Stimulated activated CD8-positive, alpha-beta memory T cell treated with anti-CD3 and anti-CD28 coated beads, Interleukin-4, amount 100 ng/mL, for 1 hour (primary cell): Measurements from ENCODE around the gene VILL.

ENCODE experiments used
- DNase-seq, 2 donors: peaks; one replicate each; pipeline ENCODE4 v3.0.0-alpha.2; 2020; ENCODE audit warnings: low read depth in 2 of 2, low spot score in 1 of 2

The VILL gene

DNA sequence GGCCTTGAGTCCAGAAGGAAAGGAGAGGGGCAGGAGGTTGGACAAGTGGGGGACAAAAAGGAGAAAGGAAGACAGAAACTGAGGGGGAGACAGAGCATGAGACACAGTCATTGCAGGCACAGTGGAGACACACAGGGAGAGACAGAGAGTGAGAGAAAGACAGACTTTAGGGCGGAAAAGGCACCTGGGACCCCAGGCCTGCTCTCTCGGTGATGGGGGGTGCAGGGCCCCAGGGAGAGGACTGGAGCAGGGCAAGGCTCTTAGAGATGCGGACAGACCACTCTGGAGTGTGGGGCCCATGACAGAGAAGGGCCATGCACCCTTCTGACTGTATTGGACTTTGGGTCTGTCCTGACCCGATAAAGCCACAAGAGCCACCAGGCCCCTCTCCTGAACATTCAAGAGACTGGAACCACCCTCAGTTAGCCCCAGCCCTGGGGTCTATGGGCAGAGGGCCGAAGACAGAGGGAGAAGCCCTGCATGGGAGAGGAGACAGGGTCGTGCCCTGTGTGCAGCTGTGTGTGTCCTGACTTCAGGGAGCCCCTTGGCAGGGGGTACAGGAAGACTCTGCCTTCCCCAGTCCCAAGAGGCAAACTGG is 26.4 kb downstream of the VILL start:
- no peak for DNase-seq

DNA sequence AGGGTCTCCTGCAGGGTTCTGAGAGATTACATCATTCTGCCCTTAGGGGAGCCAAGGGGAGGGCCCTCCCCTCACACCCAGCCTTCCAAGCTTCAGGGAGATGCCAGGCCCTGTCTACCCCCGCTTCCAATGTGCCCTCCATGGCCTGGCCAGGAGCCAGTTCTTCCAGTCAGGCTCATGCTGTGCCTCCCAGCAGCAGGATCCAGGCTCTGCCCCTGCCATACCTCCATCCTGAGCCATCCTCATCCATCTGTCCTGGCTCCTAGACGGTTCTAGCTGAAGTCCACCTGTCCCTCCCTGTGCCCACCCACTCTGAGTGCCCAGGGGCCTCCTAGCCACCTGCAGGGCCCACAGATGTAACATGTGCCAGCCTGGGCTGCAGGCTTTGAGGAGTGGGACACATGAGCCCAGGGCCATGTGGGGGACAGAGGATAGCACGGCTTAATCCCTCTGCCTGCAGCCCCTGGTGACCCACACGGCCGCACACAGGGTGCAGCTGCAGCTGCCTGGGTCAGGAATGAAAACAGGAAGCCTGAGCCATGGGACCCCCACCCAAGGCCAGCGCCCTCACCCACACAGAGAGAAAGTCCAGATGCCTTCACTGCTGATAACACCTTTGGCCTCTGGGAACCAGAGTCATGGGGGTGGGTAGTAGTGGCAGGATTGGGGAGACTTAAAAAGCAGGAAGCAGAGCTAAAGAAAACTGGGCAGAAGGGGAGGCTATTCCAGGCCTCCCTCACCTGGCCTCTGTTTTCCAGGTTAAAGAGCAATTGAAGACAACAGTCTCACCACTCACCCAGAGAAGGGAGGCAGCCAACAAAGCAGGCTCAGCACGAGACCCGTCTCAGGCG is 27.1 kb downstream of the VILL start:
- no peak for DNase-seq

DNA sequence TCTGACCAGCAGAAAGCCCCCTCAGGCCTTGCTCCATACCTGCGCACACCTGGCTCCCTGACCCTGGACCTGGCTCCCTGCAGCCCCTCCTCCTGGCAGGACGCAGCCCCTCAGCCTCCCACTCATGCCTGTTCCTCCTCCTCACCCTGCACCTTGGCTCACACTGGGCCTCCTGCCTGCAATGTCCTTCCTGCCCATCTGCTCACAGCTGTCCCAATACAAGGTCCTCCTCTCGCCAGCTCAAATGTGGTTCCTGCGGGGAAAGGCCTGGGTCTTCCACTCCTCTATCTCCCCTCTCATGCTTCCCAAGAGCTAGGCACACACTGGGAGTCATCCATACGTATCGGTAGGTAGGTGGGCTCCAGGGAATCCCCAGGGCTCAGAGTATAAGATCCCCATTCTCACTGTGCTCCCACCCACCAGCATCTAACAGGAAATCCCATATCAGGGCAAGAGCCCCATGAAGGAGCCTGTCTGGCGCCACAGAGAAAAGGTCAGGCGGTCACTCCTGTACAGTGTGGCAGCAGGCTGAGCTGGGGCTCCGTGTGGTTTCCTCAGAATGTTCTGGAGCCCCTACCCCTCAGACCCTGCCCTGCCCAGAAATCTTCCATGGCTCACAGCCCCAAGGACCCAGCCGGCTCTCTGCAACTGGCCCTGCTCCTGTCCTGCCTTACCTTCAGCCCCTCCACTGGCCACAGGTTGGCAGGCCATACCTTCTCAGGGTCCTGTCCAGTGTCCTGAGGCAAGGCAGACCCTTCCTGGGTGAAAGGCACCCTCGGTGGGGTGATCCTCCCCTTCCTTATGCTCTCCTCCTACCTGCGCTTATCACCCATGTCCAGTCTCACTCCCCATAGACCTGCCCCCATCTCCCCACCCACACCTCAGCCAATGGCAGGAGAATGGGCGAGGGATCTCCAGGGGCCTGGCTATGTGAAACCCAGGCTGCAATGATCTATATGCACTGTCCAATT is 28.0 kb downstream of the VILL start:
- no peak for DNase-seq

DNA sequence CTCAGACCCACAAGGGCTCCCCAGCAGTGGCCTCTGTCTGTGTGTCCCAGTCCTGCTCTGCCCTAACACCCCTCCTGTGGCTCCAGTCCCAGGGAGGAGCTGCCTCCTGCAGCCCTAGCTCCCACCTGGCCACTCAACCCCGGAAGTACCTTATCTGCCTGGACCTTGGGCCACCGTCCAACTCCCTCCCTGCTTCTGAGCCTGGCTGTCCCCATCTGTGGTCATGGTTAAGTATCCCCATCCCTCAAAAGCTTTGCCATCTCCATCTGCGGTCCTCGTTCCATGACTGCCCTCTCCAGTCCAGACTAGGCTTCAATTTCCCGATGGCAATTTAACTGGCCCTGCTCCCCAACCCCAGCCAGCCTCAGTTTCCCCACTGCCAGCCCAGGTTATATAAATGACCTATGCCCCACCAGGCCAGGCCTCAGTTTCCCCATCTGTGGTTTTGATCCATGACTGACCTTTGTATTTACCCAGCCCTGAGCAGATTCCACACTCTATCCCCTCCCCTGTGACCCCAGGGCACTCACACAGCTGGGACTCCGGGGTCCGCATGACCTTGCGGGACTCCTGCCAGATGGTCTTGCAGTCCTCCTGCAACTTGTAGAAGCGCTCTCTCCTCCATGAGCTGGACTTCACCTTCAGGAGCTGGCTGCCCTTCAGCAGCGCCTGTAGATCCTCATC is 29.2 kb downstream of the VILL start:
- DNase-seq, result no peak

DNA sequence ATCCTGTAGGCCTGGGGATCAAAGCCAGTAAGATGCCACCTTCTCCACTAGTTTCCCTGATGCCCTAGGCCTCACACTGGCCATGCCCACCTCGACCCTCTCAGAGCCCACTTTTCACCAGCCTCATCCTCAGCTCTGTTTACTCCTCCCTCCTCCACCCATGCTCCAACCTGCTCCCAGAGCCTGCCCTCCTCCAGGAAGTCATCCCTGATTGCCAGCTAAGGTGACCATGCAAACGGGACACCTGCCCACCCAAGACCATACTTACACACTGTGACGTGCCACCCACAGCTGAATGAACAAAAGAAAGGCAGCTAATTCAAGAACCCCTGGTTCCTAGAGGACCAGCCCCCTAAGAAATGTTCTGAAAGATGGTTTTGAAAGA is 29.7 kb downstream of the VILL start:
- no peak for DNase-seq

DNA sequence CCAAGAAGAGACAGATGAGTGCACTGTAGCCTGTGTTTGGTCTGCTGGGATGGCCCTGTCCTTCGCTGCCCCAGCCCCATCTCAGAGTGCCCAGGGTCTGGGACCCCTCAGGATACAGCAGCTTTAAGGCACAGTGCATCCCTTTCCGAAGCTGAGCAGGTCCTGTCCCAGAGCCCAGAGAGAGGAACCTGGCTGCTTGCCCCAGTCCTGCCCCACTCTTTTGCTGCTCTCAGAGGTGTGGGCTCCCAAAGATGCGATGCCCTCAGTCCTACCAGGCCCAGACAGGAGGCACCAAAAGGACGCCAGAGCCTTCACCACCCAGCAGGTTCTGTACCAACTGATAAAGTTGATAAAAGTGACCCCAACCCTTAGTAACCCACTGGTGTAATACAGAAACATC is 30.6 kb downstream of the VILL start:
- DNase-seq, result no peak

DNA sequence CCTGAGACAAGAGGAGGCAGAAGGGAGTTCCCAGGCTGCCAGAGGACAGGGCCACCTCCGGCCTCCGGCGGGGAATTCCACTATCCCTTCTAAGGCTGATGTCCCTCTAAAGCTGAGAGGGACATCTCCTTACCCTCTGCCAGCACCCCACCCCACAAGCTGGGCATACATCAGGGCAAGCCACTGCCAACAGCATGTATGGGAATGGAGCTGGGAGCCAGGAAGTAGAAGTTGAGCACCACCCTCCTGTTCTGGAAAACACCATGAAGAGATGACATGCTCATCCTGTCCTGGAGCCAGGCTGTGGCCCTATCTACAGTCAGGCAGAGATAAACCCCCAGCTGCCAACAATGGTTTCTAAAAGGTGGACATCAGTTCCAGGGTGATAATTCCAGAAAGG is 31.7 kb downstream of the VILL start:
- no peak for DNase-seq

DNA sequence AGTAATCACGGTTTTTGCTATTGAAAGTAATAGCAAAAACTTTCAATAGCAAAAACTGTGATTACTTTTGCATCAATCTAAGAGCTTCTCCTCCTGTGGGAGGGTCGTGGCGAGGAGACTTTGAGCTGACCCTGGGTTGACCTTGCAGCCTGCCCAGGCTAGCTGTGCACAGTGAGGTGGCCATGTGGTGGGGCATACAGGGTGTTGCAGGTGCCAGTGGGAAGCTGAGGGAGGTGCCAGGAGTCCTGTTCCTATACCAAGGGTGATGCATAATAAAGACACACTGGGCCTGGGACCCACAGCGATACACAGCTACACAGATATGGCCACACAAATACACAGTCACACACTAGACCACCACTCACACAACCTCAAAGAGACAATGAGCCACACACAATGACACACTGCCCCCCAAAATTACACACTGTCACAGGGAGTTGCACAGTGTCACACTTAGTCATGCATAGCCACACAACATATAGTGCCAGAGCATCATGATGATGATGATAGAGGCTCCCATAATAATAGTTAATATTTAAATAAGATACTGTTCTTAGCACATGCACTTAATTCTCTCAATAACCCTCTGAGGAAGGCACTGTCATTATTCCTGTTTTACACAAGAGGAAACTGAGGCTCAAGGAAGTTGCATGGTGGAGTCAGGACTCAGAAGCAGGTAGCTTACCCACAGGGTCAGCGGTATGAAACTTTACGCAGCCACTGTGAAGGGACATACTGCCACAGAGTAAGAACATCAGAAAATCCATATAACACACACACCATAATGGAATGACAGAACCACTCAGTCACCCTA is 32.5 kb downstream of the VILL start:
- DNase-seq, result no peak

DNA sequence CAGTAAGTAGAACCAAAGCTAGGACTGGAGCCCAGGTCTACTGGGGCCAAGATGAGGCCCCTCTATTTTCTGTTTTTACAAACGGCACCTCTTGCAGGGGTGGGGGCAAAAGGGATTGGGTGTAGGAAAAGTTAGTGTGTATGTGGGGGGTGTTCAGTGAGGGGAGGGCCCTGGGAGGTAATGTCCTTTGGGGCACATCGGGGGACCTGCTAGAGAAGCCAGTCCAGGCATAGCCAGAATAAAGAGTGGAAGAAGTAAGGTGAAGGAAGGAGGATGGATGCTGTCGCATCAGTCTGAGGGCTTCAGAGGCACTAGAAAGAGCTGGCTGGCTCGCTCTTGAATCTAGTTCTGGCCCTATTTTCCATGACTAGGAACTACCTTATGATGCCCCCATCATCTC is 36.3 kb downstream of the VILL start:
- DNase-seq, result no peak

DNA sequence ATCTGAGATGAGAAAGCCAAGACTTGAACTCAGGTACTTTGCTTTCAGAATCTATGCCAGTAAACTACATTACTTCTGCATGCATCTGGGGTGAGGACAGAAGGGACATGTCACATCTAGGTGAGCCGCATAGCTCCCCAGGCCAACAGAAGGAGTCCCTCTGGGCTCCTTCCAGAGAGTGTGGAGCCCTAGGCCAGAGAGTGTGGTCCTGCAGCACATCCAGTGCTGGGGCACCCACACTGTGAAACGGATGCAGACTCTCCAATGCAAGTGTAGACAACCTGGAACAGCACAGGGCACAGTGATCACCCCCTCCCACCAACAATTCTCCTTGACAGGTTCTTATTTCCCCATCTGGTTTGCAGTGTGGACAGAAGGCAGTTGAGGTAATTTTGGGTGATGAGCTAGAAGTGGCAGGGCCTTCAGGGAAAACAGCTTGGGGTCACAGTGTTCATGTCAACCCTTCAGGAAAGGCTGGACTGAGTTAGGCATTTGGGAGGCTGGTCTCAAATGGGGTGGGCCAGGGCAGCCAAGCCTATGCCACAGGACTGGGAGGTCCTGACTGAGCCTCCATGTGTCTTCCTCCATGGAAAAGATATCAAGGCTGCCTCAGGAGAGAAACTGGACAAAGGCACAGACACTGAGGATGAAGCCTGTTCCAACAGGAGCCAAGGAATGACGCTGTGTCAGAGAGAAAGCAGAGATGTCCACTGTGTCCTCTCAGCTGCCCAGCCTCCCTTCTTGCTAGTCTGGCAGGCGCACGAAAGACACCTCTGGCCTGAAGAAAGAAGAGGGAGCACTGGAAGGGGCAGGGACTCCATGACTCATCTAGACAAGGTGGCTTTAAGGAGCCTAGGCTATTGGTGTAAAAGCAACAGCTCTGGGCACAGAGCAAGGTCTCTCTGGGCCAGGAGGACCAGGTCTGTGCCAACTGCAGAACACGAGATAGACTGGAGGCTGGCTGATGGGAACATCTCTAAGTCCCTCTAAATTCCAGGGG is 37.2 kb downstream of the VILL start:
- DNase-seq, result no peak

DNA sequence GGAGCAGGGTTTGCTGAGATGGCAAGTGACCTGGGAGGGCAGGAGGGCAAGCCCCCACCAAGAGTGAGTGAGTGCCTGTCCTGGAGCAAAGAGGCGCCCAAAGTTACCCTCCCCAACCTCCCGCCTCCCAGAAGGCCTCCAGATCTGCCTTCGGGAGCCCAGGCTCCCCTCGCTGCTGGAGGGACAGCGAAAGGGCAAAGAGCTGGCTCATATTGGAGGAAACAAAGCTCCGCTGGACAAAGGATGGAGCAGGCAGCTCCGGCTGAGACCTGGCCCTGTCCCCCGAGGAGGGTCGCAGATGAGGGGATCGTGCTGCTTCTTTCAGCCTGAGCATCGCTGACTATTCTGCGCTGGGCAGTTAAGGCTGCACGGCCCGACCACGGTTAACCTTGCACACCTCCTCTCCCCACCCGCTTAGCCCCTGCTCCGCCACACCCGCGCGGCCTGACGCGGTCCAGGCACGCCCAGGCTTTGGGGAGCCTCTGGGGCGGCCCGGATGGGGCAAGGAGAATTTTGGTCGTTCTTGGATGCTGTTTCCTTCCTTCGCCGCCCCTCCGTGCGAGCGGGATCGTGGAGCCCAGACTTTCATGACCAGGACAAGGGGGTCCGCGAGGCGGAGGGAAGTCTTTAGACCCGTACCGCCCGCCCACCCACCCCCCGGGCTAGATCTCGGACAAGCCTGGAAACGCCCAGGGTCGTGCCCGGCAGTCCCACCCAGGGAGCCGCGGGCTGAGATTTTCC is 38.2 kb downstream of the VILL start:
- DNase-seq, result no peak

DNA sequence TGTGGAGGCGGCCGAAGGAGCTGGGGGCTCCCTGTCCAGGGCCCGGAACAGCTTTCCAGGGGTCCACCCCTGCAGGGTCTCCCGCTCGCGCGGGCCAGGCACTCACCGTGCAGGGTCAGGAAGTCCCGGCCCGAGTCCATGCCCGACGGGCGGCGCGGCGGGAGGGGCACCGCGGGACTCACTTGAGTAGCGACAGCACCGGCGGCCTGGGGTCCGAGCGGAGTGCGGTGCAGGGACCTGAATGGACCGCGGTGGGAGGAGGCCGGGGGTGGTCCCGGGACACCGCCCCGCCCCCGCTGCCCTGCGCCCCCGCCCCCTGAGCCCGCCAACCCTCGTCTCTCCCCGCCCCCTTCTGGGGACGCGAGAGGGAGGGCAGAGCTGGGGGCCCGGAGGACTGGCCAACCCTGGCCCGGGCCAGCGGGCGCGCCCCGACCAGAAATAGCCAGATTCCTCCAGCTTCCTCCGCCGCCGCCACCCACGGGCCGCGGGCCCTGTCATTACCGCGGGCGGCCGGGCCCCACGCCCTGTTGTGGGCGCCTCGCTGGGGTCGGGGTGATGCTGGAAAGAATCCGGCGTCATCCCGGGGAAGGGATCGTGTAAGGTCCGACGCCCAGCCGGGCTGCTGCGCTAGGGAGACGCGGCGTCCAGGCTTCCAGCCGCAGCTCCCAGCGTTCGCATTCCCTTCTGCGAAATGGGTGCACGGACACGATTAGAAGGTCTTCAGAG is 39.0 kb downstream of the VILL start, which contains the start of gene PLCD1:
TSS of gene PLCD1 (minus strand) at position 243 of the 726 bp plus-strand sequence. CDS start at position 140, 103 bp downstream.
- no peak for DNase-seq

DNA sequence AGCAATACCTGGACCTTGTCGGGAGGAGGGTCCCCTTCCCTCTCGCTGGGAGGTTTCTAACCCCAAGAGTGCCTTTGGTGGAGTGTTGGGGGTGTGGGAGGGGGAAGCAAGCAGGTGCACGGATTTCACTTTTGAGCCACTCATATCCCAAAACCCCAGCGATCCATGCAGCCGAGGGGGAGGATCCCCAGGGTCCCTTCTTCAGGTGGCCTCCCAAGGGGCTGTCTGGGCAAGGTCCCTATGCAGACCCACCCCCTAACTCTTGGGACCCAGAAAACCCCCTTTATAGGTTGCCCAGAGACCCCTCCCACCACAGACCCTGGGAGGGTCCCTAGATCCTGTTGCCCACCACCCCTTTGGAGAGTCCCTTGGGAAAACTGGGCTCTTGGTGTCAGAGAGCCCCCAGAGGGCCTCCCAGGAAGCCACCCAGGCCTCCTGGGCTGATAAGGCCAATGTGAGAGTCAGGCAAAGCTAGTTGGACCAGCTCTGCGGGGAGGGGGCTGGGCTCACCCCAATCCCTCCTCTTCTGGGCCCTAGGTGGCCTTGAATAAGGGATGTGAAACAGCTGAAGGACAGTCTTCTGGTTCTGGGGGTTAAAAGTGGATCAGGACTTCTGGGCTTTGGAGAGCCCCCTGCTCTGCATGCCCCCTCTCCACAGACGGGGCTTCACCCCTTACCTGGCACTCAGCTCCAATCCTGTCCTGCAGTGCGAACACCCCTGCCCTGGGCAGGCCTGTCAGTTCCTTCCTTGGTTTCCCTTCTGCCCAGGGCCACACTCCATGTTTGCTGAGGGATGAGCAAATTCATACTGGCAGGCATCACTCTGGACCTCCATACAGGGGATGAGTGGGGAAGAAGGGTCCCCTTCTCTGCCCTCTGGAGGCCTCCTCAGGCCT is 39.8 kb downstream of the VILL start:
- no peak for DNase-seq

DNA sequence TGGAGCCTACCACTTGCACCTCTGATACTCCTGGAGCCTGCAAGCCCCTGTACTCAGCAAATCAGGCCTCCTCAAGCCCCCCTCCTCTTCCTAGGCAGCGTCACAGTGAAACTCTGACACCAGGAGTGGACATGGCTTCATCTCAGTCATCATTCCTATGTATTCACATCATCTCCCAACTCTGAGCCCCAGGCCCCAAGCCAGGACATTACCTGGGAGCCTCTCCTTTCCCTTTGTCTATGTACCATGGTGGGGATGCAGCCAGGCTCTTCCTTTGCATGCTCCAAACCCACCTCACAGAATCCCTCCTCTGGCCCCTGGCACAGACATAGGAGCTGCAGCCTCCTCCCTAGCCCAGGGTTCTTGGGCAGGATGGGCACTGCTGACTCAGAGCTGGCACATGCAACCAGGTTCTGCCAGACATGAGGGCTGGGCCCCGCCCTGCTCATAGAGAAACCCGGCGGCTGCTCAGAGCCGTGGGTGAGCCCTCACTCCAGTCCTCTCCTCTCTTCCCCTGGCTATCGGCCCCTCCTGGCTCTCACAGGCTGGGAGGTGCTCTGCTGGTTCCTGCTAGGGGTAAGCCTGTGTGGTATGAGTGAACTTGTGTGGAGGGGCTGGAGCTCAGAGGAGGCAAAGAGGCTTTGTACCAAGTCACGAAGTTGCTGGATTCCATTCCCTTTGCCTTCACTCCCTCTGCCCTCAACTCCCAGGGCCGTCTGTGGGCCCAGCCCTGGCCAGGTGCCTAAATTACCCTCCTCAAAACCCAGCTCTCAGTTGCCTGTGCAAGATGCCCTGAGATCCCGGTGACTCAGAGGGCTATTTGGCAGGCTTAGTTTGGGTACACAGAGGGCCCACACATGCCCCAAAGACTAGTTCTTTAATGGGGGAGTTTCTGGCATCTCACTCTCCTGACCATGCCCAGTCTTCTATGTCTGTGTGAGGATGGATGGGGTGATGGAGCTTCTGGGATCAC is 40.7 kb downstream of the VILL start:
- no peak for DNase-seq

DNA sequence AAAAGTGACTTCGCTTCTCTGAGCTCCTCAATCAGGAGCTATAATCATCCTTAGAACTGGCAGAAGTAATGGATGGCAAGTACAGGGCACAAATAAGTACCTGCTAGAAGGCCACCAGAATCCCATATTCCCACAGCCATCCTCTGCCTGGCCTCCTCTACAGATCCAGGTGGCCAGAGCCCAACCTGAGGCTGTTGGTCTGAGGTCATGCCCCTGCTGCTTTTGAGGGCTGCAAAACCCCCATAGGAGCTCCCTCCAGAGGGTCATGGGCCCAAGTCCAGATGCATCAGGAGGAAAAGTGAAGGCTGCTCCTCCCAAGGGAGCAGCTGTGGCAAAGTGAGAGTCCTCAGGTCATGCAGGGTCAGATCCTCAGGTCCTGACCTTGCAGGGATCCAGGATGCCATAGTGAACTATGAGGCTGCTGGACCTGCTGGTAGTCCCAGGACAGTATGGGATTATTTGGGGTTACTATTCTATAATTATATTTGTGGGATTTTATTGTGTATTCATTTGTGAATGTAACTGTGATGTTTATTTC is 41.8 kb downstream of the VILL start:
- no peak for DNase-seq
